GM23338 (cell line): ENCODE measurements around the gene ZNF322.

ENCODE experiments used
- CREB1 ChIP-seq: fragments of 250-450 bp; sonication (Bioruptor Pico); IDR thresholded peaks from 2 replicates; pipeline ENCODE4 v1.5.0; 2020; ENCODE audit warnings: low read depth, mild to moderate bottlenecking, moderate library complexity
- CTCF ChIP-seq, 2 experiments: fragments of 200-600 bp in 1 of 2; sonication (generic) in 1 of 2; conservative IDR thresholded peaks; 2 replicates each; pipeline versions ENCODE4 v1.5.1 to v1.6.1; 2016 to 2017; ENCODE audit warnings: antibody characterized with exemption in 2 of 2, low read depth in 2 of 2, mild to moderate bottlenecking in 2 of 2, moderate library complexity in 1 of 2
- ETS1 ChIP-seq: IDR thresholded peaks from 2 replicates; pipeline ENCODE4 v1.6.1; 2016; ENCODE audit warnings: antibody characterized with exemption
- EZH2 ChIP-seq: fragments of 200-600 bp; sonication (generic); IDR thresholded peaks from one replicate; pipeline ENCODE4 v1.8.0; 2017; ENCODE audit warnings: antibody characterized with exemption, mild to moderate bottlenecking, low read depth; ENCODE audit not compliant: unreplicated experiment
- EZH2phosphoT487 ChIP-seq: fragments of 200-600 bp; sonication (generic); IDR thresholded peaks from one replicate; pipeline ENCODE4 v1.8.1; 2018; ENCODE audit warnings: antibody characterized with exemption; ENCODE audit not compliant: unreplicated experiment
- JUNB ChIP-seq: IDR thresholded peaks from one replicate; pipeline ENCODE4 v1.6.1; 2016; ENCODE audit warnings: antibody characterized with exemption; ENCODE audit not compliant: unreplicated experiment
- NANOG ChIP-seq: IDR thresholded peaks from 2 replicates; pipeline ENCODE4 v1.6.1; 2016; ENCODE audit warnings: antibody characterized with exemption, borderline replicate concordance
- POLR2AphosphoS5 ChIP-seq: IDR thresholded peaks from 2 replicates; pipeline ENCODE4 v1.6.1; 2016; ENCODE audit warnings: antibody characterized with exemption, low read depth
- STAT1 ChIP-seq: IDR thresholded peaks from one replicate; pipeline ENCODE4 v1.6.1; 2016; ENCODE audit warnings: antibody characterized with exemption; ENCODE audit not compliant: unreplicated experiment
- ZNF114 ChIP-seq: fragments of 250-450 bp; sonication (Bioruptor Pico); IDR thresholded peaks from 2 replicates; pipeline ENCODE4 v1.5.0; 2020; ENCODE audit warnings: mild to moderate bottlenecking, moderate library complexity
- ZNF462 ChIP-seq: fragments of 250-450 bp; sonication (Bioruptor Pico); IDR thresholded peaks from 2 replicates; pipeline ENCODE4 v1.5.0; 2020; ENCODE audit warnings: mild to moderate bottlenecking, moderate library complexity
- TF ChIP-seq, protein P1 (sequence below): IDR thresholded peaks from one replicate; pipeline ENCODE4 v1.6.1; 2018; ENCODE audit warnings: antibody characterized with exemption; ENCODE audit not compliant: unreplicated experiment

DNA sequence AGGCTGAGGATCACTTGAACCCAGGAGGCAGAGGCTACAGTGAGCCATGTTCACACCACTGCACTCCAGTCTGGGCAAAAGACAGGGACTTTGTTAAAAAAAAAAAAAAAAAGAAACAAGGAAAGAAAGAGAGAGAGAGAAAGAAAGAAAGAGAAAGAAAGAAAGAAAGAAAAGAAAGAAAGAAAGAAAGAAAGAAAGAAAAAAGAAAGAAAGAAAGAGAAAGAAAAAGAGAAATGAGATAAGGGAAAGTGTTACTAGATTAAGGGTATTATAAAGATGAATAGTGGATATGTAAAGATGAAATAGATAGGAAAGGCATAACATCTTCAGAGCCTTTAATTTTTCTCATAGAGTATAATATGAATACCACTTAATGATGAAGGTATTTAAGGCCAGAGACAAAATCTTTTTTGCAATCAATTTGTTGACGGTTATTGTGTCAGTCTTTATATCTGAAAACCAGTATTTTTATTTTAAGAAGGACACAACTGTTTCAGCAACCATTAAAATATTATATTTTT, 36.1 kb downstream of the ZNF322 start:
- TF ChIP-seq CTCF (conservative IDR thresholded peaks at IDR 0.05; ENCODE audit: low read depth in 2 of 2) (no peak), EZH2 (no peak), CREB1 (CRISPR knock-in tag) (no peak), POLR2AphosphoS5 (no peak), JUNB (no peak), EZH2phosphoT487 (no peak), ZNF462 (CRISPR knock-in tag) (no peak), ZNF114 (no peak), NANOG (no peak), STAT1 (no peak), ETS1 (no peak)
- TF ChIP-seq, protein P1, sequence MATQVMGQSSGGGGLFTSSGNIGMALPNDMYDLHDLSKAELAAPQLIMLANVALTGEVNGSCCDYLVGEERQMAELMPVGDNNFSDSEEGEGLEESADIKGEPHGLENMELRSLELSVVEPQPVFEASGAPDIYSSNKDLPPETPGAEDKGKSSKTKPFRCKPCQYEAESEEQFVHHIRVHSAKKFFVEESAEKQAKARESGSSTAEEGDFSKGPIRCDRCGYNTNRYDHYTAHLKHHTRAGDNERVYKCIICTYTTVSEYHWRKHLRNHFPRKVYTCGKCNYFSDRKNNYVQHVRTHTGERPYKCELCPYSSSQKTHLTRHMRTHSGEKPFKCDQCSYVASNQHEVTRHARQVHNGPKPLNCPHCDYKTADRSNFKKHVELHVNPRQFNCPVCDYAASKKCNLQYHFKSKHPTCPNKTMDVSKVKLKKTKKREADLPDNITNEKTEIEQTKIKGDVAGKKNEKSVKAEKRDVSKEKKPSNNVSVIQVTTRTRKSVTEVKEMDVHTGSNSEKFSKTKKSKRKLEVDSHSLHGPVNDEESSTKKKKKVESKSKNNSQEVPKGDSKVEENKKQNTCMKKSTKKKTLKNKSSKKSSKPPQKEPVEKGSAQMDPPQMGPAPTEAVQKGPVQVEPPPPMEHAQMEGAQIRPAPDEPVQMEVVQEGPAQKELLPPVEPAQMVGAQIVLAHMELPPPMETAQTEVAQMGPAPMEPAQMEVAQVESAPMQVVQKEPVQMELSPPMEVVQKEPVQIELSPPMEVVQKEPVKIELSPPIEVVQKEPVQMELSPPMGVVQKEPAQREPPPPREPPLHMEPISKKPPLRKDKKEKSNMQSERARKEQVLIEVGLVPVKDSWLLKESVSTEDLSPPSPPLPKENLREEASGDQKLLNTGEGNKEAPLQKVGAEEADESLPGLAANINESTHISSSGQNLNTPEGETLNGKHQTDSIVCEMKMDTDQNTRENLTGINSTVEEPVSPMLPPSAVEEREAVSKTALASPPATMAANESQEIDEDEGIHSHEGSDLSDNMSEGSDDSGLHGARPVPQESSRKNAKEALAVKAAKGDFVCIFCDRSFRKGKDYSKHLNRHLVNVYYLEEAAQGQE = no peak
